NCI-H2029 treated with DMSO at 0.1 percent for 48 hours (cell line): ENCODE data around the gene FGR.
A peak's percentile ranks its signal among the peaks of the same experiment; 100 is the strongest.
"Not testable (repeated sequence)": the region's sequence is repeated elsewhere in the genome, so short reads cannot be mapped to it uniquely, and the experiment has no call there.

Experiments used
- DNase-seq: peaks from one replicate; lab custom pipeline; 2025; lab: John Stamatoyannopoulos, UW

Gene FGR

DNA sequence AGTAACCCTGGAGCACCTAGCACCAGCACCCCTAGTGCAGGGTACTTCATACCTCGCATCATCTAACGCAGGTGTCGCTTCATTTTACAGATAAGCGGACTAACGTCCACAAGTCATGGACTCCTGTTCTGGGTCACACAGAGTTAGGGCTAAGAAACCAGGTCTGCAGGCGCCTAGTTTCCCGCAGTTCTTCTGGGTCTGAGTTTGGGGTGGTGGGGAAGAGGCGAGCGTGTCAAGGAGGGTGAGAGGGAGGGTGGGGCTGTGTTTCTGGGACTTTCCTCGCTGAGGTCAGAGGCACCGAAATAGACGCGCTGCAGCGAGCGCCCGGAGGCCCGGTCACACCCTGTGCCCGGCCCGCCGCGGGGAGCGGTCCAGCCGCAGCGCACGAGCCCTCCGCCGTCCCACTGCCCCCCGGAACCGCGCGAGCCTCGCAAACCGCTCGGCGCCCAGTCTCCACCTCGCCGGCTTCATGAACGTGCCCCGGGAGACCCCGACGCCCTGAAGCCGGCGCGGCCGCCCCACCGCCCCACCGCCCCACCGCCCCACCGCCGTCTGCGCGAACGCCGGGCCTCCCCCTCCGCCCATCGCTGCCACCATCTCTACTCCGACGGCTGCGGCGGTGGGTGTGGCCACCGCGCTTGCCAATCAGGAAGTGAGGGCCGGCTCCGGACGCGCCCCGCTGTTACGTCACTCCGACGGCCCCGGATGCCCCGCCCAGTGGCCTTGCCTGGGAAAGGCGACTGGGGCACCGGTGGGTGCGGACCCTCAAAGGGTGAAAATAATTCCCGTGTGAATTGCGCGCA, 24.7 kb upstream of the FGR start:
- DNase-seq: peak; percentile 27

DNA sequence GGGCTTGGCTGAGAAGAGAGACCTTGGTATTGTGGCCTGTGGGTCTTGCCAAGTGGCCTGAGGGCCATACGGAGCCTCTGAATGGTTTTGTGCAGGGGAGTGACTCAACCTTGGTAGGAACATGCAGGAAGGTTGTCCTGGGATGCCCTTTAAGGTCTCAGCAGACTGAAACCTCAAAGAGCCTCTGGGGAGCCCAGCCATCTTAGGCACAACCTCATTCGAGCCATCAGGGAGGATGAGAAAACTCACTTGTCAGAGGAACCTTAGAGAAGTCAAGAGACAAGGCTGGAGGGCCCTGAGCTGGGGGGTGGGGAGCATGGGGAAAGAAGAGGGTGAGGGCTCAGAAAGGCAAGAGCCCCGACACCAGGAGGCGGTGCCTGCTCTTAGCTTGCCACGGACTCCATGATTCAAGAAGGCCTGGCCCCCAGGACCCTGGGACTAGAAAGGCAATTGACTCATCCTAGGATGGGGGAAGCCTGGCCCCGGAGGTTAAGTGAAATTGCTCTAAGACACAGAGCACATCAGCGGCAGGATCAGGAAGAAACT, 24.0 kb upstream of the FGR start:
- no peak for DNase-seq

GRCh38 chr1:27656157-27656893, 21.3 kb upstream of the FGR start:
- DNase-seq: no peak

- no peak for DNase-seq
Measured at GRCh38 chr1:27655151-27655937, 20.4 kb upstream of the FGR start.

DNA sequence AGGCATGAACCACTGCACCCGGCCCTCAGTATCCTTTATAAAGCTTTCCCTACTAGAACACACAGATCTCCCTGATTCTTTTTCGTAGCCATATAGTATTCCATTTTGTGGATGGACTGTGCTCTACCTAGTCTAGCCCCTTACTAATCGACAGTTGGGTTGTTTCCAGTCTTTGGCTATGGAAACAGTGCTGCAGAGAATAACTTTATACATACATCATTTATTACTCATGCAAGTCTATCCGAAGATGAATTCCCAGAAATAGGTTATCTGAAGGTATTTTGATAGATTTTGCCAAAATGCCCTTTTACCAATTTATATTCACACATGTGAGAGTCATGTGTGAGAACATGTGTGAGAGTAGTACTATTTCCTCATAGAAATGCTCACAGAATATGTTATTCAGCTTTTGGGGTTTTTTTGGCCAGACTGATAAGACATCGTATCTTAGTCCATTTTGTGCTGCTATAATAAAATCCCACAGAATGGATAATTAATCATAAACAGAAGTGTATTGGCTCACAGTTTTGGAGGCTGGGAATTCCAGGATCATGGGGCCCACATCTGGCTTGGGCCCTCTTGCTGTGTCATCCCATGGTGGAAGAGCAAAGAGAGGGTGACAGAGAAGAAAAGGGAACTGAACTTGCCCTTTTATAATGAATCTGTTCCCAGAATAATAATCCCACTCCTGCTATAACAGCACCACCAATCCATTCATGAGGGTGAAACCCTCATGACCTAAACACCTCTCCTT, 17.3 kb upstream of the FGR start:
- no peak for DNase-seq

DNA sequence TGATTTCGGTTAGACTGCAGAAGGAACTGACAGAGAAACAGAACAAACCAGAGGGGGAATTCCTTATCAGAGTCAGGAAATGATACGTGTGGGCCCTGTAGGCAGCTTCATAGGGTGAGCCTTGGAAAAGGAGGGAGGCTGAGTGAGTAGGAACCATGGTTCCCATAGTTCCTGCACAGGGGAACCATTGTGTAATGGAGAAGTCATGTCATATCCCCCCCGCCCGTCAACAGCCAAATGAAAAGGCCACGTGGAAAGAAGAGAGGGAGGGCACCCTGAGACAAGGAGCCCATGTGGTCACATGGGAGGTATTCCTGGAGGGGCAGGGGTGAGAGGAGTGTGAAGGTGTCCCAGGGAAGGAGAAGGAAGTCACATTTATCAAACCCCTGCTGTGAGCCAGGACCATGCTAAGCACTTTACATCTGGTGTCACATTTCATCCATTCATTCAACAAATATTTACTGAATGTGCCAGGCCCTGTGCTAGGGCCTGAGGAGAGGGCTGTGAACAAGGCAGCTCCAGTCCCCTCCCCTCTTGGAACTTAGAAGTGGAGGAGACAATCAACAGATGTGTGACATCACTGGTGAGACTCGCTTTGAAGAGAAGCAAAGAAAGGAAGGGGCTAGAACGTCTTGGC, 15.7 kb upstream of the FGR start:
- peak; percentile 58 for DNase-seq

GRCh38 chr1:27650171-27650538, 15.2 kb upstream of the FGR start:
- DNase-seq: no peak

GRCh38 chr1:27649306-27649635, 14.3 kb upstream of the FGR start:
- no peak for DNase-seq

DNA sequence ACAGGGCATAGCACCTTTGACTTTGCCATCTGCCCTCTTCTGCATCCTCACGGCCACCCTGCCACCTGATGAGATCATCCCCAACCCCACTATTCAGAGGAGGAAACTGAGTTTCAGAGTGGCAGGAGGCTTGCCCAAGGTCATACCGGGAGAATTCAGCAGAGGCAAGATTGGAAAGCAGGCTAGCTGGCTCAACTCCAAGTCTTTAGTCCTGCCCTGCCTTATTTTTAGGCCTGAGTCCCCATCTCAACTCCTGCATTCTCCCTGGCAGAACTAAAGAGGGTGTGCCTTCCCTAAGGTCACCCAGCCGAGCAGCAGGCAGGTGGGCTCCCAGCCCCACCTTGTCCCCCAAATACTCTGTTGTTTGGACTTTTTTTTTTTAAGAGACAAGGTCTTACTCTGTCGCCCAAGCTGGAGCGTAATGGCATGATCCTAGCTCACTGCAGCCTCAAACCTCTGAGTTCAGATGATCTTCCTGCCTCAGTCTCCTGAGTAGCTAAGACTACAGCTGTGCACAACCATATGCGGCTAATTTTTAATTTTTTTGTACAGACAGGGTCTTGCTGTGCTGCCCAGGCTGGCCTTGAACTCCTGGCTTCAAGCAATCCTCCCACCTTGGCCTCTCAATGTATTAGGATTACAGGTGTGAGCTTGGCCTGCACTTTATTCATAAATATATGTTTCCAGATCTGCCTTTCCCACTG, 13.8 kb upstream of the FGR start:
- no peak for DNase-seq

DNA sequence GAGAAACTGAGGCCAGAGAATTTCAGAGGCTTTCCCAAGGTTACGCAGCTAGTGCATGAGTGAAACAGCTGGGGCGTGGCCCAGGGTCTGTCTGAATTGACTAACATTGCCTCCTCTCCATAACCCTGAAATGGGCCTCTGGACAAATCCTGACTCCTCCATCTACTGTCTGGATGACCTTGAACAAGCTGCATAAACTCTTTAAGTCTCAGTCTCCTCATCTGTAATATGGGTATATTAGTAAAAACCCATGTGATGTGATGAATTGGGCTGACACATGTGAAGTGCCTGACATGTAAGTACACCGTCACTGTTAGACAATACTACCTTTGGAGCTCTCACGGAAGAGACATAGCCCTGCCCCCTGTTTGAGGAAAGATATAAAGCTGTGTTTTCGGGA, 12.3 kb upstream of the FGR start:
- DNase-seq: no peak

GRCh38 chr1:27646676-27647075, 11.7 kb upstream of the FGR start:
- no peak for DNase-seq

DNA sequence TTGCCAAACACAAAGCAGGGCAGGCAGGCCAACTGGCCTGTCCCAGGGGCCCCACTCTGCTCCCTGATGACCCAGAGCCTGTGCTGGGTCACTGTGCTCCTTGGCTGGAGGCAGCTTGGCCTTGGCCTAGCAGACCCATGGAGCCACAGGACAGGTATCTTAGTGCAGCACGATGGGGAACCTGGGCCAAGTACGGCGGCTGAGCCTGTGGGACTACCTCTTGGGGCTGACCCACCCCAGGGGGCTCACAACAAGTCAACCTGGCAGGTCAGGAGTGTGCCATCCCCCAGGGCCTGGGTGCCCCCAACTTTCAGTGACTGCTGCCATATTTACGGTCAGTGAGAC, 10.1 kb upstream of the FGR start:
- no peak for DNase-seq

- no peak for DNase-seq
Measured at GRCh38 chr1:27644369-27645070, 9.5 kb upstream of the FGR start.

- no peak for DNase-seq
Measured at GRCh38 chr1:27643600-27644368, 8.8 kb upstream of the FGR start.

- DNase-seq: not testable (repeated sequence)
Measured at GRCh38 chr1:27640514-27640913, 5.5 kb upstream of the FGR start.

- DNase-seq: no peak
Measured at GRCh38 chr1:27638805-27639204, 3.8 kb upstream of the FGR start.

GRCh38 chr1:27638047-27638734, 3.2 kb upstream of the FGR start:
- no peak for DNase-seq

- no peak for DNase-seq
Measured at GRCh38 chr1:27635396-27636142, 584 bp upstream of the FGR start.
